Naive thymus-derived CD4-positive, alpha-beta T cell (primary cell): ENCODE measurements around the gene PLEKHG1. TPM values are rescaled to one million over a fixed set of nuclear protein-coding genes. Genes with fewer than 3 reads are reported as not detected.

Experiments used
- ATAC-seq: fragments of 150-1000 bp; cut with Tn5 transposase; 2 replicates; pipeline ENCODE4 v1.10.0; 2021; ENCODE audit warnings: mild to moderate bottlenecking, moderate library complexity
- CTCF ChIA-PET: fragments of 350-600 bp; sonication (Branson Sonifier 250); formaldehyde crosslinking; loops from one replicate; lab custom pipeline; 2021; ENCODE audit warnings: antibody characterized with exemption; lab: Charles Lee
- POLR2A ChIA-PET: fragments of 350-600 bp; sonication (Branson Sonifier 250); formaldehyde crosslinking; loops from one replicate; lab custom pipeline; 2021; ENCODE audit warnings: antibody characterized with exemption, inconsistent platforms; lab: Charles Lee
- DNase-seq, 9 donors: peaks; one replicate each; pipeline versions ENCODE4 v3.0.0 to v3.0.0-alpha.2; 2020 to 2022; ENCODE audit warnings: mixed read lengths in 1 of 9
- H3K27ac ChIP-seq: one replicate; pipeline ENCODE4 v1.7.0; 2013; ENCODE audit warnings: mild to moderate bottlenecking, low read depth, low read length, moderate library complexity
- H3K27me3 ChIP-seq, 2 donors: one replicate each; pipeline ENCODE4 v1.7.0; 2013; ENCODE audit warnings: low read length in 2 of 2, mild to moderate bottlenecking in 2 of 2, moderate library complexity in 2 of 2; ENCODE audit not compliant: control insufficient read depth in 2 of 2, insufficient read depth in 2 of 2
- H3K36me3 ChIP-seq, 3 experiments: 1 replicate in 2 of 3; 2 replicates in 1 of 3; pipeline ENCODE4 v1.7.0; 2013; ENCODE audit warnings: low read length in 3 of 3, mild to moderate bottlenecking in 3 of 3, moderate library complexity in 1 of 3; ENCODE audit not compliant: insufficient read depth in 3 of 3, control insufficient read depth in 2 of 3
- H3K4me1 ChIP-seq, 2 donors: one replicate each; pipeline ENCODE4 v1.7.0; 2013; ENCODE audit warnings: low read length in 2 of 2, mild to moderate bottlenecking in 2 of 2, moderate library complexity in 1 of 2; ENCODE audit not compliant: control insufficient read depth in 2 of 2, insufficient read depth in 2 of 2
- H3K4me3 ChIP-seq: 2 replicates; pipeline ENCODE4 v1.7.0; 2013; ENCODE audit warnings: mild to moderate bottlenecking, low read length
- H3K9me3 ChIP-seq, 3 experiments: 1 replicate in 2 of 3; 2 replicates in 1 of 3; pipeline ENCODE4 v1.7.0; 2013; ENCODE audit warnings: low read length in 3 of 3; ENCODE audit not compliant: control insufficient read depth in 2 of 3
- H3K27ac Mint-ChIP-seq, 9 donors: one replicate each; pipeline ENCODE4 v1.8.0; 2020 to 2022; ENCODE audit warnings: mixed read lengths in 9 of 9, mild to moderate bottlenecking in 8 of 9, moderate library complexity in 5 of 9, inconsistent platforms in 2 of 9
- H3K27me3 Mint-ChIP-seq, 5 donors: one replicate each; pipeline ENCODE4 v1.8.0; 2021 to 2022; ENCODE audit warnings: mixed read lengths in 5 of 5, mild to moderate bottlenecking in 1 of 5
- H3K36me3 Mint-ChIP-seq, 5 donors: one replicate each; pipeline ENCODE4 v1.8.0; 2020 to 2022; ENCODE audit warnings: mixed read lengths in 5 of 5, mild to moderate bottlenecking in 3 of 5, inconsistent platforms in 1 of 5
- H3K4me1 Mint-ChIP-seq, 7 donors: one replicate each; pipeline ENCODE4 v1.8.0; 2020 to 2022; ENCODE audit warnings: mixed read lengths in 7 of 7, mild to moderate bottlenecking in 3 of 7, inconsistent platforms in 1 of 7
- H3K4me3 Mint-ChIP-seq, 10 donors: one replicate each; pipeline ENCODE4 v1.8.0; 2020 to 2022; ENCODE audit warnings: mild to moderate bottlenecking in 10 of 10, mixed read lengths in 10 of 10, moderate library complexity in 6 of 10, inconsistent platforms in 2 of 10
- H3K9me3 Mint-ChIP-seq, 11 donors: one replicate each; pipeline ENCODE4 v1.8.0; 2020 to 2022; ENCODE audit warnings: mixed read lengths in 11 of 11, mild to moderate bottlenecking in 4 of 11, inconsistent platforms in 1 of 11, moderate library complexity in 1 of 11
- intact Hi-C, 2 donors: fragments of 100-400 bp; cut with micrococcal nuclease; formaldehyde crosslinking; loops; one replicate each; pipeline ENCODE4 v1.15.1; 2023
- polyA plus RNA-seq, 2 donors: library from polyadenylated mRNA; unstranded; fragments of 300-500 nt; fragmentation: Illumina TruSeq; gene quantifications; one replicate each; pipeline ENCODE4 v1.2.3, GENCODE V29; 2021
- total RNA-seq, 6 experiments: library from RNA in 5 of 6; stranded (reverse) in 5 of 6; gene quantifications; 1 replicate in 5 of 6; 2 replicates in 1 of 6; pipeline ENCODE4 v1.2.3 and lab custom pipeline; 2021 to 2026

Gene PLEKHG1
- total RNA-seq (1 to 10 TPM in 1 of 5 experiments, under 1 TPM in 4; 0.57 to 2.6 (median 0.73) TPM), polyA plus RNA-seq (under 1 TPM in 1 of 2 donors, not detected in 1; 0.57 TPM), total RNA-seq (lab: John Stamatoyannopoulos, UW) (0.54 reads per million)

- Histone ChIP-seq H3K4me3 (peak within 1 kb of the TSS; percentile 61), H3K27me3 (peaks cover 0 to 2% of the 10 kb centered on the region in 2 donors), H3K4me1 (no peaks in the 10 kb centered on the region), H3K36me3 (no peaks in the 10 kb centered on the region), H3K9me3 (no peaks in the 10 kb centered on the region), H3K27ac (peak within 1 kb of the TSS; percentile 40)
- peak; percentile 71 for ATAC-seq
- H3K27me3 Mint-ChIP-seq = peaks cover 53 to 75% (median 69%) of the 10 kb centered on the region in 5 donors
- H3K4me1 Mint-ChIP-seq = peaks cover 7 to 20% (median 16%) of the 10 kb centered on the region in 7 donors
- peak within 1 kb of the TSS in 5 of 9 donors; percentile 34 to 77 (median 59) for H3K27ac Mint-ChIP-seq
- H3K36me3 Mint-ChIP-seq = no peaks in the 10 kb centered on the region
- H3K4me3 Mint-ChIP-seq = peak within 1 kb of the TSS; percentile 79 to 91 (median 86)
- peak in 8 of 9 donors; percentile 19 to 60 (median 37) for DNase-seq
- intact Hi-C loops = loop anchor here (2.0 to 10.0 kb wide), 2 partner anchors 181 to 185 kb away; no protein-coding TSS in a partner anchor
- peaks cover 0 to 3% (median 0%) of the 10 kb centered on the region in 11 donors for H3K9me3 Mint-ChIP-seq
- ChIA-PET POLR2A (no interaction called here), CTCF (interaction anchor here (0.6 kb wide), 1 partner anchor 40 kb away, joined by 5 read pairs; no protein-coding TSS in a partner anchor)
Observed at GRCh38 chr6:150599199-150600009, at the start of gene PLEKHG1. Gene PLEKHG1, plus strand, starts transcription at chr6:150599885. Its CDS starts 133,797 bp downstream, at chr6:150733682.

- Histone ChIP-seq H3K9me3 (no peaks in the 10 kb centered on the region), H3K4me3 (no peak overlapping the region), H3K4me1 (no peaks in the 10 kb centered on the region), H3K27ac (no peak overlapping the region), H3K27me3 (no peaks in the 10 kb centered on the region), H3K36me3 (no peaks in the 10 kb centered on the region)
- no peak overlapping the region for H3K27ac Mint-ChIP-seq
- ChIA-PET POLR2A (no interaction called here), CTCF (no interaction called here)
- no peaks in the 10 kb centered on the region for H3K4me1 Mint-ChIP-seq
- DNase-seq (no peak), ATAC-seq (no peak)
- H3K4me3 Mint-ChIP-seq = no peak overlapping the region
- peaks cover 0 to 22% (median 12%) of the 10 kb centered on the region in 5 donors for H3K27me3 Mint-ChIP-seq
- H3K36me3 Mint-ChIP-seq = no peaks in the 10 kb centered on the region
- intact Hi-C loops = no loop called here
- H3K9me3 Mint-ChIP-seq = peaks cover 0 to 5% (median 0%) of the 10 kb centered on the region in 11 donors
Observed at GRCh38 chr6:150550244-150550643, 49.4 kb upstream of the PLEKHG1 start.

- H3K9me3 ChIP-seq = no peaks in the 10 kb centered on the region
- ATAC-seq = no peak
- CTCF ChIA-PET = no interaction called here
- no peaks in the 10 kb centered on the region for H3K4me1 ChIP-seq
- no peaks in the 10 kb centered on the region for H3K4me1 Mint-ChIP-seq
- H3K27ac Mint-ChIP-seq = no peak overlapping the region
- no peak overlapping the region for H3K4me3 Mint-ChIP-seq
- H3K27me3 ChIP-seq = no peaks in the 10 kb centered on the region
- no peaks in the 10 kb centered on the region for H3K36me3 ChIP-seq
- H3K27me3 Mint-ChIP-seq = peaks cover 6 to 29% (median 22%) of the 10 kb centered on the region in 5 donors
- no peak overlapping the region for H3K27ac ChIP-seq
- H3K36me3 Mint-ChIP-seq = peaks cover 0 to 8% (median 0%) of the 10 kb centered on the region in 5 donors
- intact Hi-C loops = no loop called here
- H3K9me3 Mint-ChIP-seq = peaks cover 0 to 13% (median 8%) of the 10 kb centered on the region in 11 donors
- DNase-seq = no peak
- no peak overlapping the region for H3K4me3 ChIP-seq
- POLR2A ChIA-PET = no interaction called here
Observed at GRCh38 chr6:150557043-150557599, 42.6 kb upstream of the PLEKHG1 start.

GRCh38 chr6:150560004-150560883, 39.4 kb upstream of the PLEKHG1 start:
- Mint-ChIP-seq H3K27me3 (peaks cover 6 to 27% (median 22%) of the 10 kb centered on the region in 5 donors), H3K4me3 (no peak overlapping the region), H3K36me3 (peaks cover 0 to 8% (median 0%) of the 10 kb centered on the region in 5 donors), H3K27ac (no peak overlapping the region), H3K9me3 (peaks cover 0 to 13% (median 8%) of the 10 kb centered on the region in 11 donors), H3K4me1 (no peaks in the 10 kb centered on the region)
- intact Hi-C loops = no loop called here
- CTCF ChIA-PET = no interaction called here
- Histone ChIP-seq H3K4me3 (no peak overlapping the region), H3K9me3 (no peaks in the 10 kb centered on the region), H3K36me3 (no peaks in the 10 kb centered on the region), H3K27ac (no peak overlapping the region), H3K4me1 (no peaks in the 10 kb centered on the region), H3K27me3 (no peaks in the 10 kb centered on the region)
- POLR2A ChIA-PET = no interaction called here
- DNase-seq (no peak), ATAC-seq (no peak)

- Mint-ChIP-seq H3K4me1 (no peaks in the 10 kb centered on the region), H3K27ac (no peak overlapping the region), H3K36me3 (peaks cover 0 to 8% (median 0%) of the 10 kb centered on the region in 5 donors), H3K4me3 (no peak overlapping the region), H3K9me3 (peaks cover 0 to 13% (median 8%) of the 10 kb centered on the region in 11 donors), H3K27me3 (peaks cover 6 to 25% (median 19%) of the 10 kb centered on the region in 5 donors)
- DNase-seq = no peak
- Histone ChIP-seq H3K4me3 (no peak overlapping the region), H3K9me3 (no peaks in the 10 kb centered on the region), H3K36me3 (no peaks in the 10 kb centered on the region), H3K27me3 (no peaks in the 10 kb centered on the region), H3K4me1 (no peaks in the 10 kb centered on the region), H3K27ac (no peak overlapping the region)
- intact Hi-C loops = no loop called here
- ChIA-PET POLR2A (no interaction called here), CTCF (no interaction called here)
- ATAC-seq = no peak
Observed at GRCh38 chr6:150560884-150561219, 38.8 kb upstream of the PLEKHG1 start.

GRCh38 chr6:150565945-150566344, 33.7 kb upstream of the PLEKHG1 start:
- H3K4me1 Mint-ChIP-seq = no peaks in the 10 kb centered on the region
- no peak overlapping the region for H3K4me3 Mint-ChIP-seq
- POLR2A ChIA-PET = interaction anchor here (0.6 kb wide), 1 partner anchor 508 kb away, joined by 3 read pairs; no protein-coding TSS in a partner anchor
- no peak for ATAC-seq
- H3K27ac Mint-ChIP-seq = no peak overlapping the region
- Histone ChIP-seq H3K27me3 (no peaks in the 10 kb centered on the region), H3K4me1 (no peaks in the 10 kb centered on the region), H3K36me3 (no peaks in the 10 kb centered on the region), H3K27ac (no peak overlapping the region), H3K4me3 (no peak overlapping the region), H3K9me3 (no peaks in the 10 kb centered on the region)
- H3K36me3 Mint-ChIP-seq = no peaks in the 10 kb centered on the region
- intact Hi-C loops = no loop called here
- peaks cover 6 to 14% (median 9%) of the 10 kb centered on the region in 5 donors for H3K27me3 Mint-ChIP-seq
- no peak for DNase-seq
- CTCF ChIA-PET = no interaction called here
- H3K9me3 Mint-ChIP-seq = peaks cover 0 to 8% (median 0%) of the 10 kb centered on the region in 11 donors
